Embryonic facial prominence (tissue), 1 donor: ENCODE data around the gene CBS.
"Not testable (repeated sequence)": the region's sequence is repeated elsewhere in the genome, so short reads cannot be mapped to it uniquely, and the experiment has no call there.

Experiments
- DNase-seq: peaks from one replicate; pipeline ENCODE4 v3.0.0-alpha.2; 2016; ENCODE audit errors: extremely low spot score

The CBS gene

DNA sequence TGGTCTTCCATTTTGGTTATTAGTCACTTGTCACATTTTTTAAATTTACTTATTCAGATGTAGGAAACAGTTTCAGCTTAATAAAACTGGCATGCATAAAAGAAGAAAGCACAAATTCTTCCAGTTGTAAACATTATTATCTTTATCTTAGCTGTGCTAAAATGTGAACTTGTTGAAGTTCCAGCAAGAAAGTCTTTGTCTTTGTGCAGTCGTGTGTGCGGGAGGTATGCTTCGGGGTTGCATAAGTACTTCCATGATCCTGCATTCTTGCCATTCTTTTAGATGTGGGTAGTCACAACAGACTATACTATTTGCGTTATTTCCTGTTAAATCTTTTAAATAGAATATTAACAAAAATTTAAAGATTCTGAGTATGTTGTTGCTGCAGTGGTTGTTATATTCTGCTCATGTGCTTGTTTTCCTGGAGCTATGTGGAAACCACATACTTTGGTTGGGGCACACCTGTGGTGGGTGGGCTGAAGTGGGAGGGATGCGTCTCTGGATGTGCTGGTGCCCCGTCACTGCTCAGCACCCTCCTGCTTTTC lies 49.9 kb downstream of the CBS start:
- peak; percentile 7 for DNase-seq

- DNase-seq, result no peak
Measured at GRCh38 chr21:43024439-43025136, 51.0 kb downstream of the CBS start.

- no peak for DNase-seq
Measured at GRCh38 chr21:43023175-43023574, 52.5 kb downstream of the CBS start.

DNA sequence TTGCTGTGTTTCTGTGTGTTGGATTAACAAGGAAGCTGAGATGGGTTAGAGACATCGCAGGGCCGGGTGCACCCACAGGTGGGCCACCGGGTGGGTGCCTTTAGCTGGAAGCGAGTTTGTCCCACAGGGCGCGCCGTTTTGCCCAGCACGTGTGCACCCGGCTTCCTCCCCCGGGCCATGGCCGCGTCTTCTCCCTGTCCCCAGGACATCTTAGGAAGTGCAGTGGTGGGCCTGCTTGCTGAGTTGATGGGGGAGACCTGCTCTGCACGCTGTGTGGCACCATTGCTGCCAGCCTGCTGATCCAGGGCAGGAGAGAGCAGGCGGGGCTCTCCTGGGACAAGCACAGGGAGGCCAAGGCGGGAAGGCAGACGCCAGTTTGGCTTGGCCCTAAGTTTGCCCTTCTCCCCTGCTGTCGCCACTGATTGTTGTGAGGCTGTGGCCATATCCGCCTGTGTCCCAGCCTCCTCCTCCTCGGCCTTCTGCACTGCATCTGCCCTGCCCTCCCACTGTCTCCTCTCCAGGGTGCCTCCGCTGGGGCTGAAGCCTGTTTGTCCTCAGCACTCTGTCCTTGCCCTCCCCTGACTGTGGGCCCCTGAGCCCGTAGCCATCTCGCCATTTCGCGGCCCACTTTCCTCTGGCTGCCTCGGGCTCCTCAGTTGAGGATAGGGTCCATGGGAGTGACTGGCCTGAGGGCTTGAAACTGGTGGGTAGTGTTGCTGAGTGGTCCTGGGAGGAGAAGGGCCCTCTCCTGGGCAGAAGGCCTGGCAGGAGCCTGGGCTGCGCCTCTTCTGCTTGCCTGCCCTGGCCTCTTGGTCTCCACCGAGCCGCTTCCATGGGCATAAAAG lies 53.7 kb downstream of the CBS start:
- DNase-seq, result no peak

GRCh38 chr21:43021191-43021590 lies 54.4 kb downstream of the CBS start:
- no peak for DNase-seq

GRCh38 chr21:43020771-43021170 lies 54.9 kb downstream of the CBS start:
- no peak for DNase-seq

DNA sequence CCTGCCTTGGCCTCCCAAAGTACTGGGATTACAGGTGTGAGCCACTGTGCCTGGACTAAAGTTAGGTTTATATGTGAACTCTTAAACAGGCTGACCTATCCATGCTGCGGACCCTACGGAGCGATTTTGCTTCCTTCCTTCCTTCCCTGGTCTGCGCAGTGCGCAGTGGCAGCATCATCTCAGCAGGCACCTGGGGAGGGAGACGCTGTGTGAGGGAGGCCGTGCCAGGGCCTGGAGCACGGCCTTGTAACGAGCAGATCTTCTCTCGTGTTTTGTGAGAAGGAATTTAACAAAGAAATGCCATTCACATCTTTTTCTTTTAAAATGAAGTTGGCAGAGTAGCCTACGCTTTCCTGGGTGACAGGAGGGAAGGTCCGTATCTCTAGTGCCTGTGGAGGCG lies 55.5 kb downstream of the CBS start:
- no peak for DNase-seq

GRCh38 chr21:43018519-43018918 lies 57.1 kb downstream of the CBS start:
- DNase-seq, result no peak

DNA sequence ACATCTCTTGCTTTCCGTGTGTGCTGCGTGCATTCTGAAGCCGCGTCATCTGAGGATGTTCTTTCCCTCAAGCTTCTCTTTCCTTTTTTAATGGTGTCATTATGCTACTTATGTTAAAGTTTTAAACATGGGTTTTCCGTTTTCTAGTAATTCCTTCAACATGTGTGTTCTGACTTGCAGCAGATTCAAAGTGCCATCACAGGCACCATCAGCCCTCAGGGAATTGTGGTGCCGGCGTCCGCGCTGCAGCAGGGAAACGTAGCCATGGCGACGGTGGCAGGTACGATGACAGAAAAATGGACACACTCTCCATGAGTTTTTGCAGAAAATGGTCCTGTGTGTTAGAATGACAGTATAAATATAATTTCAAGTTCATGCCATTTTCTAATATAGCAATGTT lies 58.9 kb downstream of the CBS start:
- no peak for DNase-seq

DNA sequence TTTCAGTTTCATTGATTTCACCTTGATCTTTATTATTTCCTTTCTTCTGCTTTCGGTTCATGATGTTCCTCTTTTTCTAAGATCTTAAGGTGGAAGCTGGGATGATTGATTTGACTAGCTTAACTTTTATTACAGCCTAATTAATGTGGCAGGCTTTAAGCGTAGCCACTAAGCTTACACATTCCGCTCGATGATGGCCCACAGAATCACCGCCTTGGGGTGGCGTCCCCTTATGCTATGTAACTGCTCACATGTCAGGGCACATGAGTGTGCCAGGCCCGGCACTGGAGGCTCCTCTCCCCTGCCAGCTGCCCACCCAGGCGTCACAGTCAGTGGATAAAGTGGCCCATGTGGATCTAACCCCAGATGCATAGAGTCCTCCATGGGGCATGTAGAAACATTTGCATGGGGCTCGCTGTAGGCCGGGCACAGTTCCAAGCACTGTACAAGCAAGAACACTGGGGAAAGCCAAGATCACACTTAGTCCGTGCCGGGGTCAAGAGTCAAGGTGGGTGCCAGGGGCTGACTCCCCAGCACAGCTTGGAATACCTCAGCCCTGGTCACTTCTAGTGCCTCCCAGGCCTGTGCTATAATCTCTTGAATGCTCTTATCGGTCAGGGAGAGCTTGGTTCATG lies 59.6 kb downstream of the CBS start:
- no peak for DNase-seq

DNA sequence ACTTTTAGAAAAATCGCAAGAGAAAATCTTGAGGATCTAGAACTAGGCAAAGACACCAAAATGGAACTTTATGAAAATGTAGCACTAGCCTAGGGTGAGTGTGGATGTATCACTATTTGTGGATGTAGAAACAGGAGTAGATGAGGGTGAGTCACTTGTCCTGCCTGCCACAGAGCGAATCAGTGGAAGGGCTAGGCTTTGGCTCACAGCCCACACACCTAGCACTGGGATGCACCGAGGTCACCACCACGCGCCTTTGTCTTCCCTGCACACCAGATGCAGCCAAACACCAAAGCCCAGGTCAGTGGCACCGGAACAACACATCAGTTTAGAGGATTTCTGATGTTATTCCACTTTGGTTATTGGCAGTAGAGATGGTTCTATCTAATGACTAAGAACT lies 63.0 kb downstream of the CBS start:
- DNase-seq, result no peak

DNA sequence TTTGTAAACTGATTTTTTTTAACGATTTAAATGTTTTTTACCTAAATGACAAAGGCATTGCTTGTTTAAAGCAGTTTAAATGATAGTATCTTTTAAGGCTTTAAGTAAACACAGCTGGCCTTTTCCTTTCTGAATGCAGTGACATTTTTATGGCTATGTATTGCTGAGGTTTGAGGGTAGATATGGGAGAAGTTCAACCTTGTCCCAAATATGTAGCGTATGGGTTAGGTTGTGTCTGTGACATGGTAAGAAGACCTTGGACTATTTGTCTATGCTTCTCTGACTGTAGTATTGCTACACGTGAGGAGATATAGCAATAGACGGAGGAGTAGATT lies 68.8 kb downstream of the CBS start:
- no peak for DNase-seq

DNA sequence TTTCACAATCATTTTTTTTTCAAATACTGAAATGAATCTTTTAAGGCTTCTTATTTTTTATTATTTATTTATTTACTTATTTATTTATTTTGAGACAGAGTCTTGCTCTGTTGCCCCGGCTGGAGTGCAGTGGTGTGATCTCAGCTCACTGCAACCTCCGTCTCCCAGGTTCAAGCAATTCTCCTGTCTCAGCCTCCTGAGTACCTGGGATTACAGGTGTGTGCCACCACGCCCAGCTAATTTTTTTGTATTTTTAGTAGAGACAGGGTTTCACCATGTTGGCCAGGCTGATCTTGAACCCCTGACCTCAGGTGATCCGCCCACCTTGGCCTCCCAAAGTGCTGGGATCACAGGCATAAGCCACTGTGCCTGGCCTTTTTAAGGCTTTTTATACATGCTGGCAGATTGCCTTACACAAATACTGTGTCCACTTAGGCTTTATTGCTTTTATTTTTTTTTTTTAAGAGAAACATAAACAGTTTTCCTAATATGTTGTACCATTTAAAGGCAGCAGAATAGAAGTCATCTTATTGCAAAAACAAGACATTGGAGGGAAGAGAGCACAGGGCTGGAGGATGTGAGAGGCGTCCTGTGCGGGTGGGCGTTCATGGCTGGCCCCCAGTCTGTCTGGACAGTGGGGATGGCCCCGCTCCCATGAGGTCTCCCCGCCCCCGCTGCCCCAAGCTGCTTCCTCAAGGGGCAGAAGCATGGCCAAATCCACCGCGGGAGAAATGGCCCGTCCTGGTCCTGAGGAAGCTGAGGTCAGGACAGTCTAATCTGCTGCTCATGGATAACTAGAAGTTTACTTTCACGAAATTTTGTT lies 69.4 kb downstream of the CBS start:
- not testable (repeated sequence) for DNase-seq

DNA sequence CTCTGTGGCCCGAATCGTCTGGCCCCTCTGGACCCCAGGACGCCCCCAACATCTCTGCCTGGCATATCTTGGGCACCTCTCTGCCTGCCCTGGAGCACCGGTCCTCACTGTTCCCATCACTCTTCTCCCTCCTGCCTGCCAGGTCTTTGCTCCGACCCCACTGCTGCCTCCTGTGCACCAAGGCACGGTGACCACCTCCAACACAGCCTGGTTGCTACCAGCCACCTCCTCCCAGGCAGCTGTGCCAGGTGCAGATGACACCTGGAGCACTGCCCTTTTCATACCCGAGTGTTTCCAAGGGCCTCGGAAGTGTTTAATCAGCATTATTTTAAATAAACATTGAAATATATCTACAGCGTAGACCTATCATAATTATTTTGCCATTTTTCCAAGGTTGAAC lies 70.0 kb downstream of the CBS start:
- DNase-seq, result no peak

DNA sequence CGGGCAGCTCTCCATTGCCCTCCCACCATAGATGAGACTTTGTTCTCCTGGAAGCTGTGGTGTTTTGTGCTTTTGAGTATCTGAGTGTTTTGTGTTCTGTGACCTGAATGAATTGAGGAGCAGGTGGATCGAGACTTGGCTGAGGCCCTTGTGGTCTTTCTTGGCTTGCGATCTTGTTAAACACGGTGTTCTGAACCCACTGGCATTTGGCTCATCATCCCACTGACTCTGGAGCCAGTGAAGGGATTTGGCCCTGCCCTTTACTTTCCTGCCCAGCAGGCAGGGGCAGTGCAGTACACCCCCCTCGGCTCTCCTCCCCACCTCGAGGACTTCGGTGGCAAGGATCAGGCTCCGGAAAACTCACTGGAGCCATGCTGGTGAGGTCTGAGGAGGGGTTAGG lies 70.7 kb downstream of the CBS start:
- no peak for DNase-seq
